Panc1 (cell line): ENCODE measurements around the gene NDUFB11.

Experiments used
- CTCF ChIP-seq: fragments of 450-650 bp; IDR thresholded peaks from 2 replicates; pipeline ENCODE4 v1.5.1; 2017; ENCODE audit warnings: mild to moderate bottlenecking
- REST ChIP-seq, 2 experiments: IDR thresholded peaks; 2 replicates each; pipeline ENCODE4 v1.6.1; 2011 to 2012; ENCODE audit warnings: low read depth in 2 of 2, control low read depth in 1 of 2, low read length in 1 of 2, mild to moderate bottlenecking in 1 of 2, moderate library complexity in 1 of 2; ENCODE audit not compliant: insufficient read depth in 1 of 2
- TCF7L2 ChIP-seq: IDR thresholded peaks from 2 replicates; pipeline ENCODE4 v1.6.1; 2011; ENCODE audit warnings: mild to moderate bottlenecking, low read depth, low read length, inconsistent platforms

GRCh38 chrX:47133493-47133892, 11.0 kb downstream of the NDUFB11 start:
- TF ChIP-seq CTCF = no peak
- no peak for TF ChIP-seq TCF7L2
- TF ChIP-seq REST (IDR thresholded peaks at IDR 0.05; ENCODE audit: insufficient read depth in 1 of 2, low read depth in 2 of 2, low read length in 1 of 2) = no peak
